ENCODE results near the gene NFATC1. TPM values are rescaled to one million over a fixed set of nuclear protein-coding genes. Genes with fewer than 3 reads are reported as not detected.

Gene NFATC1
- total RNA-seq, 4 donors from 2014 or later, result 10.1 to 15.0 (median 12.7) TPM

- 79 to 96% methylated on average over 9 to 16 of the region's 16 CpGs for WGBS, 2 donors
- Histone ChIP-seq H3K36me3 (peaks cover 0 to 4% of the 10 kb centered on the region in 2 donors), H3K4me3 (replicated peaks in 1 of 3) (no peak overlapping the region), H3K27ac (no peak overlapping the region), H3K9me3 (no peaks in the 10 kb centered on the region), H3K27me3 (no peaks in the 10 kb centered on the region), H3K4me1 (peaks cover 0 to 5% of the 10 kb centered on the region in 2 donors)
- TF ChIP-seq POLR2A (IDR thresholded peaks at IDR 0.05), result no peak
- no peak for TF ChIP-seq CTCF (IDR thresholded peaks at IDR 0.05)
- intact Hi-C loops (cut with DNase I), result no loop called here
- no peak for DNase-seq
Observed at GRCh38 chr18:79413426-79413825, 17.7 kb downstream of the NFATC1 start.

GRCh38 chr18:79413901-79414300, 18.2 kb downstream of the NFATC1 start:
- Histone ChIP-seq H3K27me3 (no peaks in the 10 kb centered on the region), H3K4me3 (replicated peaks in 1 of 3) (no peak overlapping the region), H3K36me3 (peaks cover 0 to 4% of the 10 kb centered on the region in 2 donors), H3K4me1 (peaks cover 0 to 5% of the 10 kb centered on the region in 2 donors), H3K27ac (no peak overlapping the region), H3K9me3 (no peaks in the 10 kb centered on the region)
- no peak for TF ChIP-seq CTCF (IDR thresholded peaks at IDR 0.05)
- intact Hi-C loops (cut with DNase I), result no loop called here
- peak in 1 of 2 donors; percentile 25 for DNase-seq
- 58 to 77% methylated on average over 9 of the region's 9 CpGs for WGBS, 2 donors

- intact Hi-C loops (cut with DNase I), result no loop called here
- Histone ChIP-seq H3K4me1 (peaks cover 0 to 5% of the 10 kb centered on the region in 2 donors), H3K9me3 (no peaks in the 10 kb centered on the region), H3K27ac (no peak overlapping the region), H3K36me3 (peaks cover 0 to 1% of the 10 kb centered on the region in 2 donors), H3K27me3 (no peaks in the 10 kb centered on the region), H3K4me3 (replicated peaks in 1 of 3) (no peak overlapping the region)
- DNase-seq, result no peak
- WGBS, 2 donors, result 91 to 93% methylated on average over 22 to 24 of the region's 24 CpGs
- TF ChIP-seq POLR2A (IDR thresholded peaks at IDR 0.05), result no peak
- TF ChIP-seq CTCF (IDR thresholded peaks at IDR 0.05), result no peak
Observed at GRCh38 chr18:79416022-79416676, 20.4 kb downstream of the NFATC1 start.

GRCh38 chr18:79416677-79417052, 20.9 kb downstream of the NFATC1 start:
- Histone ChIP-seq H3K36me3 (no peaks in the 10 kb centered on the region), H3K4me1 (peaks cover 0 to 5% of the 10 kb centered on the region in 2 donors), H3K4me3 (replicated peaks in 1 of 3) (no peak overlapping the region), H3K9me3 (no peaks in the 10 kb centered on the region), H3K27me3 (no peaks in the 10 kb centered on the region), H3K27ac (no peak overlapping the region)
- no peak for DNase-seq
- intact Hi-C loops (cut with DNase I), result no loop called here
- TF ChIP-seq CTCF (IDR thresholded peaks at IDR 0.05) (no peak), POLR2A (IDR thresholded peaks at IDR 0.05) (no peak)
- 85 to 90% methylated on average over 7 to 11 of the region's 12 CpGs for WGBS, 2 donors

- Histone ChIP-seq H3K4me3 (replicated peaks in 1 of 3) (no peak overlapping the region), H3K27ac (no peak overlapping the region), H3K36me3 (no peaks in the 10 kb centered on the region), H3K4me1 (peaks cover 0 to 4% of the 10 kb centered on the region in 2 donors), H3K9me3 (no peaks in the 10 kb centered on the region), H3K27me3 (no peaks in the 10 kb centered on the region)
- 93 to 94% methylated on average over 3 to 15 of the region's 19 CpGs for WGBS, 2 donors
- TF ChIP-seq CTCF (IDR thresholded peaks at IDR 0.05) (no peak), POLR2A (IDR thresholded peaks at IDR 0.05) (no peak)
- intact Hi-C loops (cut with DNase I), result no loop called here
- no peak for DNase-seq
Observed at GRCh38 chr18:79418236-79418635, 22.5 kb downstream of the NFATC1 start.

Data from thyroid gland (tissue), 4 donors.